Activated T-helper 17 cell treated with anti-CD3 and anti-CD28 coated beads, Interleukin-2, amount 50 U/mL, for 72 hours (primary cell): Measurements from ENCODE around the gene ARG1. TPM values are rescaled to one million over a fixed set of nuclear protein-coding genes. Genes with fewer than 3 reads are reported as not detected.

Source experiments
- ATAC-seq: fragments of 150-1000 bp; cut with Tn5 transposase; replicated peaks from 2 replicates; pipeline ENCODE4 v1.10.0; 2021; ENCODE audit warnings: mild to moderate bottlenecking, moderate library complexity
- H3K27ac Mint-ChIP-seq: one replicate; pipeline ENCODE4 v1.8.0; 2022; ENCODE audit warnings: mixed read lengths
- H3K27me3 Mint-ChIP-seq: one replicate; pipeline ENCODE4 v1.8.0; 2022; ENCODE audit warnings: mixed read lengths
- H3K36me3 Mint-ChIP-seq: one replicate; pipeline ENCODE4 v1.8.0; 2022; ENCODE audit warnings: low read depth, mild to moderate bottlenecking, mixed read lengths
- H3K4me1 Mint-ChIP-seq: one replicate; pipeline ENCODE4 v1.8.0; 2022; ENCODE audit warnings: mixed read lengths
- H3K4me3 Mint-ChIP-seq: one replicate; pipeline ENCODE4 v1.8.0; 2022; ENCODE audit warnings: mild to moderate bottlenecking, mixed read lengths
- H3K9me3 Mint-ChIP-seq: one replicate; pipeline ENCODE4 v1.8.0; 2022; ENCODE audit warnings: mixed read lengths
- total RNA-seq, 2 donors: library from RNA; stranded (reverse); gene quantifications; one replicate each; pipeline ENCODE4 v1.2.3, GENCODE V29; 2022

ARG1 gene
- total RNA-seq, 2 donors from 2014 or later = not detected

DNA sequence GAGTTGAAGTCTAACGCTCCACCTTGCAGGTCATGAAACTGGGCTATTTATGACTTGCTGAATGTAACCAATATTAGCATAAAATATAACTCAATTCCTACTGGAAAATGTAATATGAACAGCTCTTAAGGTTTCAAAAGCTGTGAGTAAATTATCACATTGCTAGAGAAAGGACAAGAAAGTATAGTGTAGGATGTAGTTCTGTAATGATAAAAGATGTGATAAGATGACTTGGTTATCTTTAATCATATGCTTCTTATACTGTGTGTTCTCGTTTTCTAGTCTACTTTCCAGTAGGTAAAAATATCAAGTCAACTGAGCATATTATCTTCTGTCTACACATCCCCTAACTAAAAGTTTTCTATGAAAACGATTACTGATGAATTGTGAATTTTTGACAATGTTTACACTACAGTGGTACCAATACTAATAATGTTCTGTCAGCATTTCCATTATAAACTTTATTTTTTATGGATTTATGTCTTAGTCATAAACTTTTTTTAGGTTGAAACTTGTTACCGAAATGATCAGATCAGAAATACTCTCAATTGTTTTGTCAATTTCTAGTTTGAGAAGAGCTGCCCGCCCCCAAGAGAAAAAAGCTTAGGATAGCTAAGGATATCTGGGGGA lies 40.4 kb downstream of the ARG1 start:
- H3K4me3 Mint-ChIP-seq = no peak overlapping the region
- ATAC-seq = peak; percentile 34
- no peak overlapping the region for H3K27ac Mint-ChIP-seq
- peaks cover 99% of the 10 kb centered on the region for H3K36me3 Mint-ChIP-seq
- H3K9me3 Mint-ChIP-seq = no peaks in the 10 kb centered on the region
- no peaks in the 10 kb centered on the region for H3K4me1 Mint-ChIP-seq
- H3K27me3 Mint-ChIP-seq = no peaks in the 10 kb centered on the region

GRCh38 chr6:131615275-131615674 lies 42.2 kb downstream of the ARG1 start:
- Mint-ChIP-seq H3K4me3 (no peak overlapping the region), H3K27ac (no peak overlapping the region), H3K9me3 (no peaks in the 10 kb centered on the region), H3K36me3 (peaks cover 99% of the 10 kb centered on the region), H3K4me1 (no peaks in the 10 kb centered on the region), H3K27me3 (no peaks in the 10 kb centered on the region)
- no peak for ATAC-seq

DNA sequence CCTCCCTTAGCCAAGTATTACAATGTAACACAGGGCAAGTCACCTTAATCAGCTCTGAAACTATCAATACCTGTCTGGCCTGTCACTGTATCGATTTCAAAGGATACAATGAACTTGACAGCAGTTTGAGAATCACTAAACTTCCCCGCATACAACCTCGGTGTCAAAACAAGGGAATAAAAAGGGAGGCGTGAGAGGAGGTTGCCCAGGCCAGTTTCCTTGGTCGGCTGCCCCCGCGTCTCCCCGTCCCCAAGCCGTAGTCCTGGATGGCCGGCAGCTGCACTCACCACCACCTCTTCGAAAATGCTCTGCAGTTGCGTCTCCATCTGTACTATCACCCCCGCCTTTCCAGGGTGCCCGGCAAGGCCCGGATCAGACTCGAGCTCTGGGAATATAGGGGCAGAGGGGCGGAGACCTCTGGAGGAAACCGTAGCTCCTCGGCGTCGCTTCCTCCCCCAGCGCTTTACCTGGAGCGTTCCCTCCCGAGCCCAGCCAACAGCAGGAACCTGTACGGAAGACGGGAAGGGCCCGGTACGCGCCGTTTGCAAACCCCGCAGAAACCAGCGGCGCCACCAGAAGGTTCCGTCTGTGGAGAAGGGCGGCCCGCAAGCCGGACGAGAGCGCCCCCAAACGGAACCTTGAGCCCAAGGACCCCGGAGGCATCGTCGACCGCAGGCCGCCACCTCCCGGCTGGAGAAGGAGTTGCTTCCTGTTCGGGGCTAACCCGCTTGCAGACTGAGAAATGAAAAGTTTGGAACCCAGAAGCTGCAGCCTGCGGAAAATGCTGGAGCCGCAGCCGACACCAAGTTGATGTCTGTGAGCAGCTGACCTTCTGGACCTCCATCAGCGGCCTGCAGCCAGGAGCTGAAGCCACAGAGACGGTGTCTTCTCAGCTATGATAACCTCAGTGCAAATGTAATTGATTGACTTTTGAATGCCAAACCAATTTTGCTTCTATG lies 55.0 kb downstream of the ARG1 start, which contains the start of gene MED23:
Gene MED23, minus strand, starts transcription at position 519 of the 959 bp plus-strand sequence. Its CDS starts 193 bp downstream, at position 326.
- no peaks in the 10 kb centered on the region for H3K27me3 Mint-ChIP-seq
- H3K27ac Mint-ChIP-seq = peak within 1 kb of the TSS; percentile 97
- peak; percentile 81 for ATAC-seq
- H3K4me1 Mint-ChIP-seq = peaks cover 9% of the 10 kb centered on the region
- peaks cover 41% of the 10 kb centered on the region for H3K36me3 Mint-ChIP-seq
- H3K9me3 Mint-ChIP-seq = no peaks in the 10 kb centered on the region
- peak within 1 kb of the TSS; percentile 97 for H3K4me3 Mint-ChIP-seq

- Mint-ChIP-seq H3K27me3 (no peaks in the 10 kb centered on the region), H3K9me3 (no peaks in the 10 kb centered on the region), H3K27ac (peak overlapping the region; percentile 97), H3K36me3 (peaks cover 34% of the 10 kb centered on the region), H3K4me1 (peaks cover 9% of the 10 kb centered on the region), H3K4me3 (peak overlapping the region; percentile 97)
- ATAC-seq = peak; percentile 46
Observed at GRCh38 chr6:131628726-131629125, 55.7 kb downstream of the ARG1 start.

GRCh38 chr6:131629651-131630050 lies 56.6 kb downstream of the ARG1 start:
- H3K36me3 Mint-ChIP-seq = peaks cover 25% of the 10 kb centered on the region
- H3K4me3 Mint-ChIP-seq = peak overlapping the region; percentile 97
- no peaks in the 10 kb centered on the region for H3K27me3 Mint-ChIP-seq
- peak overlapping the region; percentile 97 for H3K27ac Mint-ChIP-seq
- no peaks in the 10 kb centered on the region for H3K9me3 Mint-ChIP-seq
- peak; percentile 33 for ATAC-seq
- peaks cover 9% of the 10 kb centered on the region for H3K4me1 Mint-ChIP-seq

DNA sequence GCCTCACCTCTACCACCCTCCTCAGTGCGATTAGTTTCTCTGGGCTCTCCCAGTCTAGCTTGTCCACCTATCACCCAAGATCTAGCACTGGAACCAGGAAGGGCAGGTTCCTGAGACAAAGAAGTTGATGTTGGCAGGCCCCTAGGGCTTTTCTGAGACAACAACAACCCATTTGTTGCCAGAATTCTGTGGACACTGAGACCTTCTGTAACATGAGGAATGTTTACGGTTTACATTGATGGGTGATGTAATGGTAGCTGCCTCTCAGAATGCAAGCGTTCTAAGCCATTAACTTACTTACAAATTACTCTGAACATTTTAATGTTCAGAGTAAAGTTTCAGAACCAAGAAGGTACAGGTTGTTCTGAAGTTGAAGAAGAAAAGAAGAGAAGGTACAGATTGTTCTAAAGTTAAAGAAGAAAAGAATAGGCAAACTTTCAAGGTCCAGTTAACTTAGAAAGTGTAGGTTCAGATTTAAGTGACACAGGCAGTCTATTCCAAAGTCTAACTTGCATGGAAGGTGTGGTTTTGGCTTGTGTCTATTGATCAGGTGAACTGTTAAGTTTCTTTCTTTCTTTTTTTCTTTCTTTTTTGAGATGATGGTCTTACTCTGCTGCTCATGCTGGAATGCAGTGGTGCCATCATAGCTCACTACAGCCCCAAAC lies 58.7 kb downstream of the ARG1 start:
- Mint-ChIP-seq H3K4me1 (peaks cover 9% of the 10 kb centered on the region), H3K9me3 (no peaks in the 10 kb centered on the region), H3K4me3 (no peak overlapping the region), H3K27ac (no peak overlapping the region), H3K27me3 (no peaks in the 10 kb centered on the region), H3K36me3 (peaks cover 14% of the 10 kb centered on the region)
- no peak for ATAC-seq

Other genes with a start within 250 kb of the ARG1 start
- 10 to 100 TPM; 24.1 to 24.2 TPM for gene MED23, start 55.0 kb downstream of the ARG1 start, total RNA-seq
- gene ENPP3, start 64.1 kb downstream of the ARG1 start, total RNA-seq = under 1 TPM; 0.19 to 0.45 TPM
- gene OR2A4, start 128.2 kb downstream of the ARG1 start, total RNA-seq = not detected
- gene CTAGE9, start 137.8 kb downstream of the ARG1 start, total RNA-seq = not detected
- under 1 TPM; 0.73 to 0.74 TPM for gene ENPP1, start 234.8 kb downstream of the ARG1 start, total RNA-seq